Breast epithelium (tissue), 3 donors: Measurements from ENCODE around the gene MYOD1.

ENCODE experiments used
- CTCF ChIP-seq, 3 donors: fragments of 450-650 bp; IDR thresholded peaks; one replicate each; pipeline ENCODE4 v1.5.1; 2016 to 2017; ENCODE audit warnings: antibody characterized with exemption in 3 of 3, mild to moderate bottlenecking in 3 of 3, moderate library complexity in 3 of 3
- POLR2A ChIP-seq: fragments of 450-650 bp; IDR thresholded peaks from one replicate; pipeline ENCODE4 v1.6.1; 2016; ENCODE audit warnings: antibody characterized with exemption, mild to moderate bottlenecking, moderate library complexity
- POLR2AphosphoS5 ChIP-seq, 3 donors: sonication (generic); formaldehyde crosslinking; IDR thresholded peaks; one replicate each; pipeline ENCODE4 v1.6.1; 2017; ENCODE audit warnings: antibody characterized with exemption in 3 of 3

GRCh38 chr11:17702876-17703275, 16.5 kb upstream of the MYOD1 start:
- TF ChIP-seq CTCF (IDR thresholded peaks at IDR 0.05) (no peak), POLR2A (no peak), POLR2AphosphoS5 (IDR thresholded peaks at IDR 0.05) (no peak)
